ENCODE results near the gene TIMMDC1.
"Not testable (repeated sequence)": the region's sequence is repeated elsewhere in the genome, so short reads cannot be mapped to it uniquely, and the experiment has no call there.

TIMMDC1 gene

GRCh38 chr3:119558626-119559317 is 60.4 kb downstream of the TIMMDC1 start:
- H3K9me3 ChIP-seq (ENCODE audit: control insufficient read depth, low read length): no peaks in the 10 kb centered on the region
- TF ChIP-seq CTCF (IDR thresholded peaks at IDR 0.05): no peak
- H3K4me3 ChIP-seq (ENCODE audit: low read depth, low read length): no peak overlapping the region
- no peak overlapping the region for H3K27ac ChIP-seq
- H2AFZ ChIP-seq: no peak overlapping the region
- no peaks in the 10 kb centered on the region for H3K36me3 ChIP-seq (ENCODE audit: control insufficient read depth, insufficient read depth, low read length)
- no peak overlapping the region for H3K4me2 ChIP-seq (ENCODE audit: low read length)
- no peaks in the 10 kb centered on the region for H3K4me1 ChIP-seq
- H3K79me2 ChIP-seq: no peaks in the 10 kb centered on the region
- no peak overlapping the region for H3K9ac ChIP-seq
- no peaks in the 10 kb centered on the region for H3K27me3 ChIP-seq (ENCODE audit: control insufficient read depth, insufficient read depth, low read length)

- peak; percentile 12 for TF ChIP-seq CTCF (IDR thresholded peaks at IDR 0.05)
- Histone ChIP-seq H3K79me2 (no peaks in the 10 kb centered on the region), H3K9me3 (ENCODE audit: control insufficient read depth, low read length) (no peaks in the 10 kb centered on the region), H3K4me1 (no peaks in the 10 kb centered on the region), H2AFZ (peak within 1 kb of the TSS; percentile 34), H3K27me3 (ENCODE audit: control insufficient read depth, insufficient read depth, low read length) (no peaks in the 10 kb centered on the region), H3K4me3 (ENCODE audit: low read depth, low read length) (no peak within 1 kb of the TSS), H3K36me3 (ENCODE audit: control insufficient read depth, insufficient read depth, low read length) (no peaks in the 10 kb centered on the region), H3K4me2 (ENCODE audit: low read length) (no peak within 1 kb of the TSS), H3K9ac (no peak within 1 kb of the TSS), H3K27ac (no peak within 1 kb of the TSS)
These were observed 61.2 kb downstream of the TIMMDC1 start, which contains the start of gene CD80 for GRCh38 chr3:119559441-119559963. Gene CD80, minus strand, starts transcription at chr3:119559614. Its CDS starts 1,886 bp downstream, at chr3:119557728.

GRCh38 chr3:119560160-119560559 is 61.8 kb downstream of the TIMMDC1 start:
- Histone ChIP-seq H3K27ac (no peak overlapping the region), H3K36me3 (ENCODE audit: control insufficient read depth, insufficient read depth, low read length) (no peaks in the 10 kb centered on the region), H3K4me3 (ENCODE audit: low read depth, low read length) (no peak overlapping the region), H3K4me2 (ENCODE audit: low read length) (no peak overlapping the region), H3K79me2 (no peaks in the 10 kb centered on the region), H3K9me3 (ENCODE audit: control insufficient read depth, low read length) (no peaks in the 10 kb centered on the region), H3K9ac (no peak overlapping the region), H3K4me1 (no peaks in the 10 kb centered on the region), H2AFZ (no peak overlapping the region), H3K27me3 (ENCODE audit: control insufficient read depth, insufficient read depth, low read length) (no peaks in the 10 kb centered on the region)
- no peak for TF ChIP-seq CTCF (IDR thresholded peaks at IDR 0.05)

GRCh38 chr3:119562307-119562961 is 64.1 kb downstream of the TIMMDC1 start:
- Histone ChIP-seq H3K9me3 (ENCODE audit: control insufficient read depth, low read length) (no peaks in the 10 kb centered on the region), H2AFZ (no peak overlapping the region), H3K36me3 (ENCODE audit: control insufficient read depth, insufficient read depth, low read length) (no peaks in the 10 kb centered on the region), H3K27ac (no peak overlapping the region), H3K27me3 (ENCODE audit: control insufficient read depth, insufficient read depth, low read length) (no peaks in the 10 kb centered on the region), H3K4me1 (no peaks in the 10 kb centered on the region), H3K9ac (no peak overlapping the region), H3K4me3 (ENCODE audit: low read depth, low read length) (no peak overlapping the region), H3K79me2 (no peaks in the 10 kb centered on the region), H3K4me2 (ENCODE audit: low read length) (no peak overlapping the region)
- no peak for TF ChIP-seq CTCF (IDR thresholded peaks at IDR 0.05)

- H2AFZ ChIP-seq; H3K4me1 ChIP-seq; H3K79me2 ChIP-seq; H3K36me3 ChIP-seq (ENCODE audit: control insufficient read depth, insufficient read depth, low read length); H3K4me3 ChIP-seq (ENCODE audit: low read depth, low read length); H3K4me2 ChIP-seq (ENCODE audit: low read length); H3K27me3 ChIP-seq (ENCODE audit: control insufficient read depth, insufficient read depth, low read length); H3K27ac ChIP-seq; H3K9me3 ChIP-seq (ENCODE audit: control insufficient read depth, low read length); H3K9ac ChIP-seq: not testable (repeated sequence)
These were observed 65.0 kb downstream of the TIMMDC1 start for GRCh38 chr3:119563334-119563733.
